ENCODE results near the gene APOA4.

GRCh38 chr11:116771935-116772334, 51.2 kb downstream of the APOA4 start:
- no peak for TF ChIP-seq EZH2 (IDR thresholded peaks at IDR 0.05; ENCODE audit: borderline replicate concordance, insufficient read depth, low read depth, low read length, poor library complexity, severe bottlenecking)
- TF ChIP-seq CTCF (IDR thresholded peaks at IDR 0.05) = no peak
